Prostate gland (tissue), 2 donors: Measurements from ENCODE around the gene LBH. TPM values are rescaled to one million over a fixed set of nuclear protein-coding genes. Genes with fewer than 3 reads are reported as not detected.

Experiments used
- DNase-seq: peaks from one replicate; pipeline ENCODE4 v3.0.0-alpha.2; 2019; ENCODE audit warnings: low spot score
- H3K27ac ChIP-seq, 2 donors: fragments of 200-600 bp; sonication (generic); 2 replicates each; pipeline ENCODE4 v1.5.1; 2017 to 2019
- H3K27me3 ChIP-seq: fragments of 200-600 bp; sonication (generic); replicated peaks from 2 replicates; pipeline ENCODE4 v1.5.1; 2019; ENCODE audit not compliant: insufficient read depth
- H3K36me3 ChIP-seq, 2 donors: fragments of 200-600 bp; sonication (generic); 1 replicate in 1 of 2; 2 replicates in 1 of 2; pipeline versions ENCODE4 v1.5.1 to v1.8.1; 2017 to 2019
- H3K4me1 ChIP-seq: fragments of 200-600 bp; sonication (generic); replicated peaks from 2 replicates; pipeline ENCODE4 v1.5.1; 2019
- H3K4me3 ChIP-seq, 2 donors: fragments of 200-600 bp; sonication (generic); 2 replicates each; pipeline ENCODE4 v1.5.1; 2017 to 2019
- H3K9me3 ChIP-seq: fragments of 200-600 bp; sonication (generic); 2 replicates; pipeline ENCODE4 v1.5.1; 2017
- CTCF ChIP-seq, 4 experiments: fragments of 200-600 bp in 2 of 4; fragments of 450-650 bp in 2 of 4; sonication (generic) in 2 of 4; IDR thresholded peaks; 1 replicate in 3 of 4; 2 replicates in 1 of 4; pipeline ENCODE4 v1.5.1; 2016 to 2019; ENCODE audit warnings: antibody characterized with exemption in 4 of 4, mild to moderate bottlenecking in 2 of 4, moderate library complexity in 2 of 4
- POLR2A ChIP-seq: fragments of 450-650 bp; IDR thresholded peaks from one replicate; pipeline ENCODE4 v1.6.1; 2016; ENCODE audit warnings: antibody characterized with exemption, mild to moderate bottlenecking
- POLR2AphosphoS5 ChIP-seq: sonication (generic); formaldehyde crosslinking; IDR thresholded peaks from one replicate; pipeline ENCODE4 v1.6.1; 2017; ENCODE audit warnings: antibody characterized with exemption
- WGBS: methylation state at CpG from one replicate; pipeline ENCODE4 v1.1.5; 2018; 5-methylcytosine and 5-hydroxymethylcytosine counted together
- intact Hi-C: fragments of 100-400 bp; cut with DNase I; formaldehyde crosslinking; loops from one replicate; pipeline ENCODE4 v1.14.2; 2022
- total RNA-seq, 2 donors: library from RNA; depleted of rRNA; stranded (reverse); fragments of >200 nt; gene quantifications; one replicate each; pipeline ENCODE4 v1.1.0, GENCODE V29; 2016

LBH gene
- total RNA-seq, 2 donors from 2014 or later, result 33.3 to 41.8 TPM

GRCh38 chr2:30301551-30301950 lies 70.2 kb downstream of the LBH start:
- H3K27me3 ChIP-seq, result no peaks in the 10 kb centered on the region

GRCh38 chr2:30302566-30302965 lies 71.2 kb downstream of the LBH start:
- DNase-seq, result no peak
- H3K27me3 ChIP-seq, result no peaks in the 10 kb centered on the region
- H3K36me3 ChIP-seq, result no peaks in the 10 kb centered on the region
- TF ChIP-seq CTCF (IDR thresholded peaks at IDR 0.05), result no peak
- no peak for TF ChIP-seq POLR2A
- TF ChIP-seq POLR2AphosphoS5, result no peak
- H3K4me3 ChIP-seq, result no peak overlapping the region
- WGBS, result 93% methylated on average over 5 of the region's 5 CpGs
- H3K4me1 ChIP-seq, result no peaks in the 10 kb centered on the region
- no peak overlapping the region for H3K27ac ChIP-seq
- intact Hi-C loops, result loop anchor here (5.0 kb wide), 1 partner anchor 60 kb away; no protein-coding TSS in a partner anchor
- H3K9me3 ChIP-seq, result no peaks in the 10 kb centered on the region

More at GRCh38 chr2:30301551-30301950, 70.2 kb downstream of the LBH start:
- 92% methylated on average over 7 of the region's 7 CpGs for WGBS
- no peaks in the 10 kb centered on the region for H3K4me1 ChIP-seq
- TF ChIP-seq POLR2A (no peak), POLR2AphosphoS5 (no peak), CTCF (IDR thresholded peaks at IDR 0.05) (no peak)
- no peaks in the 10 kb centered on the region for H3K36me3 ChIP-seq
- no peak overlapping the region for H3K4me3 ChIP-seq
- intact Hi-C loops, result loop anchor here (5.0 kb wide), 1 partner anchor 61 kb away; no protein-coding TSS in a partner anchor
- no peak for DNase-seq
- no peak overlapping the region for H3K27ac ChIP-seq
- H3K9me3 ChIP-seq, result no peaks in the 10 kb centered on the region

- no peak for TF ChIP-seq POLR2A
- TF ChIP-seq POLR2AphosphoS5, result no peak
- no peak for TF ChIP-seq CTCF (IDR thresholded peaks at IDR 0.05)
- Histone ChIP-seq H3K4me1 (no peaks in the 10 kb centered on the region), H3K4me3 (no peak overlapping the region), H3K27ac (no peak overlapping the region), H3K9me3 (no peaks in the 10 kb centered on the region), H3K36me3 (no peaks in the 10 kb centered on the region), H3K27me3 (no peaks in the 10 kb centered on the region)
- 95% methylated on average over 11 of the region's 11 CpGs for WGBS
- intact Hi-C loops, result loop anchor here (5.0 kb wide), 1 partner anchor 59 kb away; no protein-coding TSS in a partner anchor
- DNase-seq, result no peak
Observed at GRCh38 chr2:30303095-30303494, 71.8 kb downstream of the LBH start.

- H3K27ac ChIP-seq, result no peak overlapping the region
- no peak for TF ChIP-seq POLR2AphosphoS5
- TF ChIP-seq POLR2A, result no peak
- TF ChIP-seq CTCF (IDR thresholded peaks at IDR 0.05), result no peak
- no peaks in the 10 kb centered on the region for H3K36me3 ChIP-seq
- intact Hi-C loops, result no loop called here
- no peak overlapping the region for H3K4me3 ChIP-seq
- no peaks in the 10 kb centered on the region for H3K27me3 ChIP-seq
- H3K9me3 ChIP-seq, result no peaks in the 10 kb centered on the region
- H3K4me1 ChIP-seq, result no peaks in the 10 kb centered on the region
- DNase-seq, result no peak
Observed at GRCh38 chr2:30305235-30305634, 73.9 kb downstream of the LBH start.

GRCh38 chr2:30306522-30306921 lies 75.2 kb downstream of the LBH start:
- intact Hi-C loops, result no loop called here
- WGBS, result 86% methylated on average over 4 of the region's 4 CpGs
- no peaks in the 10 kb centered on the region for H3K9me3 ChIP-seq
- no peak overlapping the region for H3K4me3 ChIP-seq
- H3K27me3 ChIP-seq, result no peaks in the 10 kb centered on the region
- no peaks in the 10 kb centered on the region for H3K4me1 ChIP-seq
- no peak for DNase-seq
- H3K27ac ChIP-seq, result no peak overlapping the region
- H3K36me3 ChIP-seq, result no peaks in the 10 kb centered on the region
- TF ChIP-seq CTCF (IDR thresholded peaks at IDR 0.05), result no peak
- no peak for TF ChIP-seq POLR2A
- no peak for TF ChIP-seq POLR2AphosphoS5
